Caco-2 (cell line): ENCODE data around the gene AOPEP. TPM values are rescaled to one million over a fixed set of nuclear protein-coding genes. Genes with fewer than 3 reads are reported as not detected.

Experiments
- Bru-seq: library from RNA; stranded (reverse); fragments of 400-500 nt; gene quantifications from one replicate; lab custom pipeline; 2021; lab: Mats Ljungman, UMichigan
- BruChase-seq, 2 experiments: library from RNA; stranded (reverse); fragments of 400-500 nt; gene quantifications; one replicate each; lab custom pipeline; 2021; lab: Mats Ljungman, UMichigan
- BruUV-seq: library from RNA; stranded (reverse); fragments of 400-500 nt; replicated peaks from 2 replicates; lab custom pipeline; 2021; lab: Mats Ljungman, UMichigan
- CTCF ChIA-PET: fragments of 300-600 bp; sonication (Branson Sonifier 250); formaldehyde crosslinking; loops from one replicate; lab custom pipeline; 2022; ENCODE audit warnings: antibody characterized with exemption; lab: Charles Lee
- POLR2A ChIA-PET: fragments of 300-600 bp; sonication (Branson Sonifier 250); formaldehyde crosslinking; loops from one replicate; lab custom pipeline; 2022; ENCODE audit warnings: antibody characterized with exemption; lab: Charles Lee
- DNase-seq, 2 experiments: peaks; one replicate each; pipeline versions ENCODE4 v3.0.0 to v3.0.0-alpha.2; 2020 to 2022
- H3K27me3 ChIP-seq: replicated peaks from 2 replicates; pipeline ENCODE4 v1.6.0; 2011; ENCODE audit warnings: low read length; ENCODE audit not compliant: control insufficient read depth, insufficient read depth
- H3K36me3 ChIP-seq: 2 replicates; pipeline ENCODE4 v1.5.1; 2011; ENCODE audit warnings: low read length; ENCODE audit not compliant: control insufficient read depth, insufficient read depth
- H3K4me1 ChIP-seq: fragments of 250-450 bp; sonication (Bioruptor Pico); 2 replicates; pipeline ENCODE4 v1.5.1; 2020; ENCODE audit warnings: mild to moderate bottlenecking
- H3K4me3 ChIP-seq: 2 replicates; pipeline ENCODE4 v1.5.1; 2011; ENCODE audit warnings: low read depth, mild to moderate bottlenecking, control low read depth, low read length
- H3K9me3 ChIP-seq: fragments of 250-450 bp; sonication (Bioruptor Pico); 2 replicates; pipeline ENCODE4 v1.5.1; 2020; ENCODE audit warnings: mild to moderate bottlenecking, moderate library complexity
- H3K27ac Mint-ChIP-seq: one replicate; pipeline ENCODE4 v1.8.0; 2022; ENCODE audit warnings: mixed read lengths; ENCODE audit not compliant: unreplicated experiment
- H3K27me3 Mint-ChIP-seq: one replicate; pipeline ENCODE4 v1.8.0; 2022; ENCODE audit warnings: mixed read lengths; ENCODE audit not compliant: insufficient read depth, unreplicated experiment
- H3K36me3 Mint-ChIP-seq: one replicate; pipeline ENCODE4 v1.8.0; 2022; ENCODE audit warnings: mild to moderate bottlenecking, mixed read lengths; ENCODE audit not compliant: insufficient read depth, unreplicated experiment
- H3K4me1 Mint-ChIP-seq: one replicate; pipeline ENCODE4 v1.8.0; 2022; ENCODE audit warnings: low read depth, mixed read lengths; ENCODE audit not compliant: unreplicated experiment
- H3K4me3 Mint-ChIP-seq: one replicate; pipeline ENCODE4 v1.8.0; 2022; ENCODE audit warnings: mild to moderate bottlenecking, moderate library complexity, mixed read lengths; ENCODE audit not compliant: unreplicated experiment
- H3K9me3 Mint-ChIP-seq: one replicate; pipeline ENCODE4 v1.8.0; 2022; ENCODE audit warnings: mixed read lengths; ENCODE audit not compliant: unreplicated experiment
- intact Hi-C: fragments of 100-400 bp; cut with micrococcal nuclease; formaldehyde crosslinking; loops from one replicate; pipeline ENCODE4 v1.10.0; 2022; ENCODE audit not compliant: unreplicated experiment
- long read RNA-seq: library from polyadenylated mRNA; stranded (forward); transcript quantifications from one replicate; pipeline ENCODE4 v2.0.0, GENCODE V29; 2022
- total RNA-seq: library from RNA; stranded (reverse); gene quantifications from 2 replicates; pipeline ENCODE4 v1.2.3, GENCODE V29; 2022
- TF ChIP-seq, protein P1 (sequence below), 2 experiments: fragments of 200-600 bp in 1 of 2; IDR thresholded peaks; 1 replicate in 1 of 2; 2 replicates in 1 of 2; pipeline versions ENCODE4 v1.5.1 to v1.8.0; 2011 to 2022; ENCODE audit warnings: antibody characterized with exemption in 1 of 2, control low read depth in 1 of 2, inconsistent platforms in 1 of 2, low read depth in 1 of 2, low read length in 1 of 2, mild to moderate bottlenecking in 1 of 2, moderate library complexity in 1 of 2; ENCODE audit not compliant: insufficient read depth in 1 of 2, severe bottlenecking in 1 of 2, unreplicated experiment in 1 of 2

AOPEP gene, protein sequence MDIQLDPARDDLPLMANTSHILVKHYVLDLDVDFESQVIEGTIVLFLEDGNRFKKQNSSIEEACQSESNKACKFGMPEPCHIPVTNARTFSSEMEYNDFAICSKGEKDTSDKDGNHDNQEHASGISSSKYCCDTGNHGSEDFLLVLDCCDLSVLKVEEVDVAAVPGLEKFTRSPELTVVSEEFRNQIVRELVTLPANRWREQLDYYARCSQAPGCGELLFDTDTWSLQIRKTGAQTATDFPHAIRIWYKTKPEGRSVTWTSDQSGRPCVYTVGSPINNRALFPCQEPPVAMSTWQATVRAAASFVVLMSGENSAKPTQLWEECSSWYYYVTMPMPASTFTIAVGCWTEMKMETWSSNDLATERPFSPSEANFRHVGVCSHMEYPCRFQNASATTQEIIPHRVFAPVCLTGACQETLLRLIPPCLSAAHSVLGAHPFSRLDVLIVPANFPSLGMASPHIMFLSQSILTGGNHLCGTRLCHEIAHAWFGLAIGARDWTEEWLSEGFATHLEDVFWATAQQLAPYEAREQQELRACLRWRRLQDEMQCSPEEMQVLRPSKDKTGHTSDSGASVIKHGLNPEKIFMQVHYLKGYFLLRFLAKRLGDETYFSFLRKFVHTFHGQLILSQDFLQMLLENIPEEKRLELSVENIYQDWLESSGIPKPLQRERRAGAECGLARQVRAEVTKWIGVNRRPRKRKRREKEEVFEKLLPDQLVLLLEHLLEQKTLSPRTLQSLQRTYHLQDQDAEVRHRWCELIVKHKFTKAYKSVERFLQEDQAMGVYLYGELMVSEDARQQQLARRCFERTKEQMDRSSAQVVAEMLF
- total RNA-seq (61.7 and 63.3 TPM in 2 replicates), Bru-seq, nascent RNA (percentile 85 among the genes with signal in this experiment), BruChase-seq, experiment 1, labeled RNA remaining after a 2-hour chase (percentile 76 among the genes with signal in this experiment), BruChase-seq, experiment 2, labeled RNA remaining after a 6-hour chase (percentile 70 among the genes with signal in this experiment)
- long read RNA-seq, transcript C9orf3-213 (6 exons, 478 nt), result major isoform, 6 of 76 reads
- long read RNA-seq, partial matches to known transcripts, result 7 of 76 reads
- long read RNA-seq, other reads (novel, unspliced or antisense), result 62 of 76 reads

DNA sequence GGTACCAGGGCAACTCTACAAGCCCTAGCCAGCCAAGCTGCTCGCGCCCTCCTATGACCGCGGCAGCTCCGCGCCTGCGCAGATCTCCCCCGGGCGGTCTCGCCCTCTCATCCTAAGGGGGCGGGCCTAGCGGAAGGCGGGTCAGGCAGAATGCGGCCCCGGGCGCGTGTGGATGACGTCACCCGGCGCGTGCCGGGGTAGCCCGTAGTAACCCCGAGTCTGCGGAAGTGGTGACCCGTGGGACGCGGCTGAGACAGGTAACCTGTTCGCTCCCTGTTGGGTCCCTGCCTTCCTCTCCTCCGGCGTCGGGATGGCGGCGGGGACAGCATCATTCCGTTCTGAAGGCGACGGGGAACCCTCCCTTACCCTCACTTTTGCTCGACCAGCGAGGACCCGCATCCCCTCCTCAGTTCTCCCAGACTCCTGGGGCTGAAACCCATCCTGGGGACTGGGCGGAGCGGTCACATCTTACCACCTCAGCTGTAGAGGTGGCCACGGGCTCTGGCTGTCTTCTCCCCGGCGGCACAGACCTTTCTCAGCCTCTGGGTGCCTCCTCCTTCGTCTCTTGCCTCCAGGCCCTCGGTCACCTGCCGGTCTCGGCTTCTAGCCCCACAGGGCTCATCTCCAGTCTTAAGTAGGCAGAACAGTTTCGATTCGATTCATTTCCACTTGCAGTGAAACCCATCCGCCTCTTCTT, at the start of gene AOPEP:
Gene AOPEP (plus strand): TSS at position 205 of the 697 bp plus-strand sequence. CDS start 33,085 bp downstream, outside the sequence.
- H3K4me3 ChIP-seq, result peak within 1 kb of the TSS; percentile 72
- H3K4me1 ChIP-seq, result no peaks in the 10 kb centered on the region
- DNase-seq, result peak; percentile 98 to 99
- ChIA-PET CTCF (interaction anchor here (0.6 to 1.6 kb wide), 4 partner anchors 23 to 57 kb away, joined by 3 to 13 read pairs (median 6); no protein-coding TSS in a partner anchor), POLR2A (interaction anchor here (0.6 to 1.1 kb wide), 9 partner anchors 25 to 1657 kb away, joined by 3 to 10 read pairs (median 7); no protein-coding TSS in a partner anchor)
- H3K36me3 ChIP-seq, result no peaks in the 10 kb centered on the region
- no peaks in the 10 kb centered on the region for H3K27me3 ChIP-seq
- Mint-ChIP-seq H3K4me1 (peaks cover 5% of the 10 kb centered on the region), H3K9me3 (no peaks in the 10 kb centered on the region), H3K36me3 (peaks cover 20% of the 10 kb centered on the region), H3K27ac (peak within 1 kb of the TSS; percentile 94), H3K4me3 (peak within 1 kb of the TSS; percentile 98), H3K27me3 (no peaks in the 10 kb centered on the region)
- intact Hi-C loops, result loop anchor here (1.0 kb wide), 3 partner anchors 23 to 45 kb away; no protein-coding TSS in a partner anchor
- TF ChIP-seq, protein P1, sequence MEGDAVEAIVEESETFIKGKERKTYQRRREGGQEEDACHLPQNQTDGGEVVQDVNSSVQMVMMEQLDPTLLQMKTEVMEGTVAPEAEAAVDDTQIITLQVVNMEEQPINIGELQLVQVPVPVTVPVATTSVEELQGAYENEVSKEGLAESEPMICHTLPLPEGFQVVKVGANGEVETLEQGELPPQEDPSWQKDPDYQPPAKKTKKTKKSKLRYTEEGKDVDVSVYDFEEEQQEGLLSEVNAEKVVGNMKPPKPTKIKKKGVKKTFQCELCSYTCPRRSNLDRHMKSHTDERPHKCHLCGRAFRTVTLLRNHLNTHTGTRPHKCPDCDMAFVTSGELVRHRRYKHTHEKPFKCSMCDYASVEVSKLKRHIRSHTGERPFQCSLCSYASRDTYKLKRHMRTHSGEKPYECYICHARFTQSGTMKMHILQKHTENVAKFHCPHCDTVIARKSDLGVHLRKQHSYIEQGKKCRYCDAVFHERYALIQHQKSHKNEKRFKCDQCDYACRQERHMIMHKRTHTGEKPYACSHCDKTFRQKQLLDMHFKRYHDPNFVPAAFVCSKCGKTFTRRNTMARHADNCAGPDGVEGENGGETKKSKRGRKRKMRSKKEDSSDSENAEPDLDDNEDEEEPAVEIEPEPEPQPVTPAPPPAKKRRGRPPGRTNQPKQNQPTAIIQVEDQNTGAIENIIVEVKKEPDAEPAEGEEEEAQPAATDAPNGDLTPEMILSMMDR (IDR thresholded peaks at IDR 0.05; ENCODE audit: insufficient read depth in 1 of 2, low read depth in 1 of 2, low read length in 1 of 2, severe bottlenecking in 1 of 2, unreplicated experiment in 1 of 2), result no peak
- TSS peak; percentile 76 for BruUV-seq
- no peaks in the 10 kb centered on the region for H3K9me3 ChIP-seq

DNA sequence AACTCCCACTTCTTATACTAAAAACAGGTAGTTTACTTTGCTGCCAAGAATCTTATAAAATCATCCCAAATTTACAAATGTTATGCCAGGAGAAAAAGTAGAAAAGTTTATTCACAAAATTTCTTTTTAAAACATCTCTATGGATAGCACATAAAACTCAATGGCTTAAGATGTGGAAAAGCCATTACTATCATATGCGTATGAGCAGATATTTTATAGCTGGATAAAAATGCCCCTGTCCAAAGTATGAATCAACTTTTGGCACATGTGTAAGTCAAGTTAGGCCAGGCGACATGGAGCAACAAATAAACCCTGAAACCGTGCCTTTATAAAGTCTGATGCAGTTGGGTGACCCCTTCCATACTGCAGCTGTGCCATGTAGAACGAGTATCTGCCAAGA, 48.6 kb upstream of the AOPEP start:
- ChIA-PET CTCF (no interaction called here), POLR2A (no interaction called here)

More for the DNA sequence above, 48.6 kb upstream of the AOPEP start:
- Histone ChIP-seq H3K9me3 (no peaks in the 10 kb centered on the region), H3K4me3 (no peak overlapping the region), H3K4me1 (peaks cover 22% of the 10 kb centered on the region), H3K27me3 (no peaks in the 10 kb centered on the region), H3K36me3 (no peaks in the 10 kb centered on the region)
- TF ChIP-seq, protein P1 (IDR thresholded peaks at IDR 0.05; ENCODE audit: insufficient read depth in 1 of 2, low read depth in 1 of 2, low read length in 1 of 2, severe bottlenecking in 1 of 2, unreplicated experiment in 1 of 2), result no peak
- H3K27ac Mint-ChIP-seq, result no peak overlapping the region
- no peaks in the 10 kb centered on the region for H3K27me3 Mint-ChIP-seq
- no peak for DNase-seq
- no peaks in the 10 kb centered on the region for H3K36me3 Mint-ChIP-seq
- BruUV-seq, result no TSS peak
- H3K9me3 Mint-ChIP-seq, result no peaks in the 10 kb centered on the region
- H3K4me1 Mint-ChIP-seq, result peaks cover 26% of the 10 kb centered on the region
- intact Hi-C loops, result no loop called here
- H3K4me3 Mint-ChIP-seq, result no peak overlapping the region
